Measurements from ENCODE around the gene ANKRD49. TPM values are rescaled to one million over a fixed set of nuclear protein-coding genes. Genes with fewer than 3 reads are reported as not detected.

Gene ANKRD49
- polyA plus RNA-seq, 2 of the 4 experiments (the other 2 are of a cell fraction), result 9.7 to 20.3 TPM

DNA sequence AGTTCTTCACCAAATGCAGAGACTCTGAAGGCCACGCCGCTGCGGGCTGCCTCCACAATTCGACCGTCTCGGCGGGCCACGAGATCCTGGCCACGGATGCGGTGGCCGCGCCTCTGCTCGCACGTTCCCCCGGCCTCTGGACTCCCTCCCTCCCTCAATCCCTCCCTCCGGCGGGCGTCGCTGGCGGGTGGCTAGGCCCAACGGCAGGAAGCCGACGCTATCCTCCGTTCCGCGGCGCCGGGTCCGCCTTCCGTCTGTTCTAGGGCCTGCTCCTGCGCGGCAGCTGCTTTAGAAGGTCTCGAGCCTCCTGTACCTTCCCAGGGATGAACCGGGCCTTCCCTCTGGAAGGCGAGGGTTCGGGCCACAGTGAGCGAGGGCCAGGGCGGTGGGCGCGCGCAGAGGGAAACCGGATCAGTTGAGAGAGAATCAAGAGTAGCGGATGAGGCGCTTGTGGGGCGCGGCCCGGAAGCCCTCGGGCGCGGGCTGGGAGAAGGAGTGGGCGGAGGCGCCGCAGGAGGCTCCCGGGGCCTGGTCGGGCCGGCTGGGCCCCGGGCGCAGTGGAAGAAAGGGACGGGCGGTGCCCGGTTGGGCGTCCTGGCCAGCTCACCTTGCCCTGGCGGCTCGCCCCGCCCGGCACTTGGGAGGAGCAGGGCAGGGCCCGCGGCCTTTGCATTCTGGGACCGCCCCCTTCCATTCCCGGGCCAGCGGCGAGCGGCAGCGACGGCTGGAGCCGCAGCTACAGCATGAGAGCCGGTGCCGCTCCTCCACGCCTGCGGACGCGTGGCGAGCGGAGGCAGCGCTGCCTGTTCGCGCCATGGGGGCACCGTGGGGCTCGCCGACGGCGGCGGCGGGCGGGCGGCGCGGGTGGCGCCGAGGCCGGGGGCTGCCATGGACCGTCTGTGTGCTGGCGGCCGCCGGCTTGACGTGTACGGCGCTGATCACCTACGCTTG, 50.2 kb downstream of the ANKRD49 start, which contains the start of gene FUT4:
TSS of gene FUT4 (plus strand) at position 227 of the 951 bp plus-strand sequence. CDS start at position 440, 213 bp downstream.
- POLR2A ChIA-PET, result interaction anchor here (1.3 kb wide), 2 partner anchors 22 to 40 kb away, joined by 3 read pairs; no protein-coding TSS in a partner anchor
- H3K27ac ChIP-seq, result peak within 1 kb of the TSS; percentile 85 to 100
- no peaks in the 10 kb centered on the region for H3K9me3 ChIP-seq
- H3K4me2 ChIP-seq, result peak within 1 kb of the TSS; percentile 80
- H3K4me3 ChIP-seq, result peak within 1 kb of the TSS; percentile 69
- peak; percentile 95 to 98 for ATAC-seq
- DNase-seq (ENCODE audit: low read depth in 1 of 2, low spot score in 1 of 2), result peak; percentile 66 to 87
- no peak for FAIRE-seq
- H3K4me1 ChIP-seq, result peaks cover 23% of the 10 kb centered on the region
- 2% methylated on average over 32 of the region's 109 CpGs for WGBS (ENCODE audit: missing lambda C conversion rate)
- CTCF ChIA-PET, result interaction anchor here (1.0 to 1.1 kb wide), 2 partner anchors 11 to 23 kb away, joined by 3 read pairs; no protein-coding TSS in a partner anchor
- TF ChIP-seq ZNF302 (CRISPR knock-in tag; IDR thresholded peaks at IDR 0.05) (no peak), CHD2 (IDR thresholded peaks at IDR 0.05; ENCODE audit: low read length, partially characterized antibody) (no peak), CEBPB (IDR thresholded peaks at IDR 0.05) (no peak), TP53 (CRISPR knock-in tag; IDR thresholded peaks at IDR 0.05) (no peak), ZSCAN20 (CRISPR knock-in tag; IDR thresholded peaks at IDR 0.05) (no peak), ZFP36 (IDR thresholded peaks at IDR 0.05; ENCODE audit: borderline replicate concordance, partially characterized antibody) (no peak), JUN (IDR thresholded peaks at IDR 0.05) (peak; percentile 52 to 56; a peak in 3 of 5 replicates), CBX2 (IDR thresholded peaks at IDR 0.05; ENCODE audit: borderline replicate concordance, low read depth) (no peak), KDM1A (IDR thresholded peaks at IDR 0.05; ENCODE audit: low read depth) (no peak), EHMT2 (IDR thresholded peaks at IDR 0.05; ENCODE audit: low read depth) (no peak), NFE2L2 (conservative IDR thresholded peaks at IDR 0.05; ENCODE audit: low read length) (no peak), RARB (CRISPR knock-in tag; IDR thresholded peaks at IDR 0.05) (no peak), SMC3 (IDR thresholded peaks at IDR 0.05) (no peak), HOXB5 (CRISPR knock-in tag; IDR thresholded peaks at IDR 0.05) (no peak), MAZ (IDR thresholded peaks at IDR 0.05; ENCODE audit: borderline replicate concordance, low read depth, low read length) (no peak), EP300 (IDR thresholded peaks at IDR 0.05) (no peak), PHF8 (IDR thresholded peaks at IDR 0.05; ENCODE audit: borderline replicate concordance, low read depth) (peak; percentile 96), KDM5A (IDR thresholded peaks at IDR 0.05) (no peak), MAFK (IDR thresholded peaks at IDR 0.05; ENCODE audit: partially characterized antibody) (no peak), POLR2AphosphoS2 (conservative IDR thresholded peaks at IDR 0.05; ENCODE audit: low read length) (no peak), EHF (CRISPR knock-in tag; IDR thresholded peaks at IDR 0.05) (no peak), RFX5 (IDR thresholded peaks at IDR 0.05) (no peak), TFCP2L1 (CRISPR knock-in tag; IDR thresholded peaks at IDR 0.05) (no peak), CHD4 (IDR thresholded peaks at IDR 0.05; ENCODE audit: borderline replicate concordance) (no peak), HOXA7 (CRISPR knock-in tag; IDR thresholded peaks at IDR 0.05) (no peak), BHLHE40 (IDR thresholded peaks at IDR 0.05; ENCODE audit: low read depth, low read length) (no peak), MYC (IDR thresholded peaks at IDR 0.05; ENCODE audit: borderline replicate concordance, low read length) (peak; percentile 35; the same call in 1 of the 2 replicates)
- TF ChIP-seq, protein P1, sequence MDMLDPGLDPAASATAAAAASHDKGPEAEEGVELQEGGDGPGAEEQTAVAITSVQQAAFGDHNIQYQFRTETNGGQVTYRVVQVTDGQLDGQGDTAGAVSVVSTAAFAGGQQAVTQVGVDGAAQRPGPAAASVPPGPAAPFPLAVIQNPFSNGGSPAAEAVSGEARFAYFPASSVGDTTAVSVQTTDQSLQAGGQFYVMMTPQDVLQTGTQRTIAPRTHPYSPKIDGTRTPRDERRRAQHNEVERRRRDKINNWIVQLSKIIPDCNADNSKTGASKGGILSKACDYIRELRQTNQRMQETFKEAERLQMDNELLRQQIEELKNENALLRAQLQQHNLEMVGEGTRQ (IDR thresholded peaks at IDR 0.05), result no peak
- TF ChIP-seq, protein P2, sequence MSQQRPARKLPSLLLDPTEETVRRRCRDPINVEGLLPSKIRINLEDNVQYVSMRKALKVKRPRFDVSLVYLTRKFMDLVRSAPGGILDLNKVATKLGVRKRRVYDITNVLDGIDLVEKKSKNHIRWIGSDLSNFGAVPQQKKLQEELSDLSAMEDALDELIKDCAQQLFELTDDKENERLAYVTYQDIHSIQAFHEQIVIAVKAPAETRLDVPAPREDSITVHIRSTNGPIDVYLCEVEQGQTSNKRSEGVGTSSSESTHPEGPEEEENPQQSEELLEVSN (IDR thresholded peaks at IDR 0.05; ENCODE audit: borderline replicate concordance, low read depth), result peak; percentile 82
- TF ChIP-seq, protein P3, sequence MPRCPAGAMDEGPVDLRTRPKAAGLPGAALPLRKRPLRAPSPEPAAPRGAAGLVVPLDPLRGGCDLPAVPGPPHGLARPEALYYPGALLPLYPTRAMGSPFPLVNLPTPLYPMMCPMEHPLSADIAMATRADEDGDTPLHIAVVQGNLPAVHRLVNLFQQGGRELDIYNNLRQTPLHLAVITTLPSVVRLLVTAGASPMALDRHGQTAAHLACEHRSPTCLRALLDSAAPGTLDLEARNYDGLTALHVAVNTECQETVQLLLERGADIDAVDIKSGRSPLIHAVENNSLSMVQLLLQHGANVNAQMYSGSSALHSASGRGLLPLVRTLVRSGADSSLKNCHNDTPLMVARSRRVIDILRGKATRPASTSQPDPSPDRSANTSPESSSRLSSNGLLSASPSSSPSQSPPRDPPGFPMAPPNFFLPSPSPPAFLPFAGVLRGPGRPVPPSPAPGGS (IDR thresholded peaks at IDR 0.05), result peak; percentile 87
- TF ChIP-seq, protein P4, sequence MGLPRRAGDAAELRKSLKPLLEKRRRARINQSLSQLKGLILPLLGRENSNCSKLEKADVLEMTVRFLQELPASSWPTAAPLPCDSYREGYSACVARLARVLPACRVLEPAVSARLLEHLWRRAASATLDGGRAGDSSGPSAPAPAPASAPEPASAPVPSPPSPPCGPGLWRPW (IDR thresholded peaks at IDR 0.05), result no peak
- TF ChIP-seq, protein P5, sequence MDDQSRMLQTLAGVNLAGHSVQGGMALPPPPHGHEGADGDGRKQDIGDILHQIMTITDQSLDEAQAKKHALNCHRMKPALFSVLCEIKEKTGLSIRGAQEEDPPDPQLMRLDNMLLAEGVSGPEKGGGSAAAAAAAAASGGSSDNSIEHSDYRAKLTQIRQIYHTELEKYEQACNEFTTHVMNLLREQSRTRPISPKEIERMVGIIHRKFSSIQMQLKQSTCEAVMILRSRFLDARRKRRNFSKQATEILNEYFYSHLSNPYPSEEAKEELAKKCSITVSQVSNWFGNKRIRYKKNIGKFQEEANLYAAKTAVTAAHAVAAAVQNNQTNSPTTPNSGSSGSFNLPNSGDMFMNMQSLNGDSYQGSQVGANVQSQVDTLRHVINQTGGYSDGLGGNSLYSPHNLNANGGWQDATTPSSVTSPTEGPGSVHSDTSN (IDR thresholded peaks at IDR 0.05), result no peak
- TF ChIP-seq, protein P6, sequence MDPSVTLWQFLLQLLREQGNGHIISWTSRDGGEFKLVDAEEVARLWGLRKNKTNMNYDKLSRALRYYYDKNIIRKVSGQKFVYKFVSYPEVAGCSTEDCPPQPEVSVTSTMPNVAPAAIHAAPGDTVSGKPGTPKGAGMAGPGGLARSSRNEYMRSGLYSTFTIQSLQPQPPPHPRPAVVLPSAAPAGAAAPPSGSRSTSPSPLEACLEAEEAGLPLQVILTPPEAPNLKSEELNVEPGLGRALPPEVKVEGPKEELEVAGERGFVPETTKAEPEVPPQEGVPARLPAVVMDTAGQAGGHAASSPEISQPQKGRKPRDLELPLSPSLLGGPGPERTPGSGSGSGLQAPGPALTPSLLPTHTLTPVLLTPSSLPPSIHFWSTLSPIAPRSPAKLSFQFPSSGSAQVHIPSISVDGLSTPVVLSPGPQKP (IDR thresholded peaks at IDR 0.05; ENCODE audit: low read depth, low read length), result no peak
- TF ChIP-seq, protein P7, sequence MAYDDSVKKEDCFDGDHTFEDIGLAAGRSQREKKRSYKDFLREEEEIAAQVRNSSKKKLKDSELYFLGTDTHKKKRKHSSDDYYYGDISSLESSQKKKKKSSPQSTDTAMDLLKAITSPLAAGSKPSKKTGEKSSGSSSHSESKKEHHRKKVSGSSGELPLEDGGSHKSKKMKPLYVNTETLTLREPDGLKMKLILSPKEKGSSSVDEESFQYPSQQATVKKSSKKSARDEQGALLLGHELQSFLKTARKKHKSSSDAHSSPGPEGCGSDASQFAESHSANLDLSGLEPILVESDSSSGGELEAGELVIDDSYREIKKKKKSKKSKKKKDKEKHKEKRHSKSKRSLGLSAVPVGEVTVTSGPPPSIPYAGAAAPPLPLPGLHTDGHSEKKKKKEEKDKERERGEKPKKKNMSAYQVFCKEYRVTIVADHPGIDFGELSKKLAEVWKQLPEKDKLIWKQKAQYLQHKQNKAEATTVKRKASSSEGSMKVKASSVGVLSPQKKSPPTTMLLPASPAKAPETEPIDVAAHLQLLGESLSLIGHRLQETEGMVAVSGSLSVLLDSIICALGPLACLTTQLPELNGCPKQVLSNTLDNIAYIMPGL (CRISPR knock-in tag; IDR thresholded peaks at IDR 0.05; ENCODE audit: borderline replicate concordance), result peak; percentile 48; the same call in 1 of the 2 replicates
